GM18511 (cell line): ENCODE measurements around the gene ZBTB20.
"Not testable (repeated sequence)": the region's sequence is repeated elsewhere in the genome, so short reads cannot be mapped to it uniquely, and the experiment has no call there.

Experiments
- ATAC-seq: cut with Tn5 transposase; IDR thresholded peaks from one replicate; pipeline ENCODE4 v1.9.1; 2021; ENCODE audit warnings: mild to moderate bottlenecking, moderate library complexity; ENCODE audit not compliant: unreplicated experiment

The ZBTB20 gene

DNA sequence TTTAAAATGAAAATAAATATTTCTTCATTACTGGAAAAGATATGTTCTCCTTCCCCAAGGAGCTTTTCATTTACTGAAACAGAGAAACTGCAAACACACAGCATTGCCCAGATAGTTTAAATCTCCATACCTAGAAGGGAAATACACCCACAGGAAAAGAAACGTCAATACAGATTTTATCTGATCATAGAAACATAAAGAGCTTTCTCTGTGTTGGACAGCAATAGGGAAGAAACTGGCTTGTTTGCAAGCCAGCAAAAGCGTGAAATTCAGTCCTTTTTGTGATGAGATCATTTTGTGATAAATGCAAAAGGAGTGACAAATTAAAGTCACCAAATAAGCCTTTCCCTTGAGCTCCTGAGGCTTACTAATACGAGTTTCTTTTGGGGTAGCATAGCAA, 455.2 kb downstream of the ZBTB20 start:
- no peak for ATAC-seq

DNA sequence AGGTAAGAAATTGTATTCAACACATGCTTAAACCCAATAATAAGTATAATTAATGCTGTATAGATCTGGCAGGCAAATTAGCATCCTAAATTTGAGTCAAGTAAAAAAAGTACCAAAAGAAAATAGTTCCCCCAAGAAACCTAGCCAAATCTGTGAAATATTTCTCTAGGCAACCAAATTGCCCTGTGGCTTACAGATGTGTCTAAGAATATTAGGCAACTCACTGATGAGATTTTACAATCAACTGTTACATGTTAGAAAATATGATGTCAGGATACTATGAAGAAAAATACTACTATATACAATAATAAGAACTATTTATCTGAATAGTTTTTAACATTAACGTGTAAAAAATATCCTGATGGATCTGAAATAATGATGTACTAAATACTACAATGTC, 456.2 kb downstream of the ZBTB20 start:
- no peak for ATAC-seq

DNA sequence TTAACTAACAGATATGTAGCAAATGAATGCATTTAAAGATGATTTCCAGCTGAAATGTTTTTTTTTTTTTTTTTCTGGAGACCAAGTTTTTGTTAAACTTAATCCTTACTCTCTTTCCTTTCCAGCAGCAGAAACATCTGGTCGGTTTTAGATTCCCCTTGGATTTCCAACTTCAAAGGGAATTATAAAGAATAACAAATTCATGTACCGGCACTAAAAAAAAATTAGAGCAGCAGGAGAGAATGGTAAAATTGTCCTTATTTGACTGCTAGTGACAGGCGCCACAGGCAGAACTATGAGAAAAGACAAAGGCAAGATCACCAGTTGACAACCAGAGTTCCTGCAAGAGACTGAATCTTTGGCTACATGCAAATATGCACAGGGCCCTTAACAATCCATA, 459.9 kb downstream of the ZBTB20 start:
- ATAC-seq: no peak

DNA sequence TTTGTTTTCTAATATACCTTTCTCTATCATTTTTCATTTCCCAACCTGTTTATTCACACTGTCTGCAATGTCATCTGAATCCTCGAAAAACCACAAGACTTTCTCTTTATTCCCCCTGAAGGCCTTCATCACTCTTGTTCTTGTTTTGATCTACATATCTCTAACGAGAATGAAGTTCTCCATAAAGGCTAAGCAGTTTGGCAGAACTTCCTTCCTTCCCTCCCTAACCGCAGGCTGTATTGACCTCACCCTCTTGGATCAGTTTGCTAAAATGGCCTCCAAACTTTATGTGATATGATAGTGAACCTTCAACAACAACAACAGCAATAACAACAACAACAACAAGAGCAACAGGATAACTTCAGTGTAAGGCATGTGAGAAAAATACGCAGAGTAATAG, 460.5 kb downstream of the ZBTB20 start:
- no peak for ATAC-seq

DNA sequence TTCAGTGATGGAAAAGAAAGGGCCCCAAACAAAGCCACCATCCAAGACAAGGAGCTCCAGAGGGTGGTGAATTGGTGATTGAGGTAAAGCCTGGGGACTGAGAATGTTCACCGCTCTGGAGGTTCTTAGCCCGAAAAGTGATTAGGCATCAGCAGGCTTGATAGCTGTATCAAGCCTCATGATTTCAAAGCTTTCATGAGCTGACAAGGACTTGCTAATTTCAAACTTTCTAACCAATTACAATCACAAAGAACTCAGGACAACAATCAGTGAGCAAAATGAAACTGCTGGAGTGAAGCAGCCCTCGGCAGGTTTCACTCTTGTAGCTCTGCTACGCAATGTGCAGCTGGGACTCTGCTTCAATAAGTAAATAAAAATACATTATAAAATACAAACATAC, 461.9 kb downstream of the ZBTB20 start:
- ATAC-seq: no peak

DNA sequence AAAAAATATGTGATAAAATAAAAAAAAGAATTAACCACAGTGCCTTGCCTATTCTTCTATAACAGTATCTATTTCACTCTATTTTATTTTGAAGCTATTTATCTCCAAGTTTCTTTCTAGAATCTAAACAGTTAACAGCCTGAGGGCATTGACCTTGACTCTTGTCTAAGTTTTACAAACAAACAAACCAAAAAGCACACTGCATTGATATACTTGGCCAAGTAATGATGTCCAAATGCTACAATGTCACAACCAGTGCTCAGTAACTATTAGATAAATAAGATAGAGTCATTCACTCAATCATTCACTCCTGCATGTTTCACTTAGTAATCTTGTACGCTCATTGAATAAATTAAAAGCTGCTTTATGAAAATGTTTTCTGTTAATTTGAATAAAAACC, 466.8 kb downstream of the ZBTB20 start:
- no peak for ATAC-seq

DNA sequence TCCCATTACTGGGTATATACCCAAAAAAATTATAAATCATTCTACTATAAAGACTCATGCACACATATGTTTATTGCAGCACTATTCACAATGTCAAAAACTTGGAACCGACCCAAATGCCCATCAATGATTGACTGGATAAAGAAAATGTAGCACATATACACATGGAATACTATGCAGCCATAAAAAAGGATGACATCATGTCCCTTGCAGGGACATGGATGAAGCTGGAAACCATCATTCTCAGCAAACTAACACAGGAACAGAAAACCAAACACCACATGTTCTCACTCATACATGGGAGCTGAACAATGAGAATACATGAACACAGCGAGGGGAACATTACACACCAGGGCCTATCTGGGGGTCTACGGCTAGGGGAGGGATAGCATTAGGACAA, 467.3 kb downstream of the ZBTB20 start:
- ATAC-seq: not testable (repeated sequence)

DNA sequence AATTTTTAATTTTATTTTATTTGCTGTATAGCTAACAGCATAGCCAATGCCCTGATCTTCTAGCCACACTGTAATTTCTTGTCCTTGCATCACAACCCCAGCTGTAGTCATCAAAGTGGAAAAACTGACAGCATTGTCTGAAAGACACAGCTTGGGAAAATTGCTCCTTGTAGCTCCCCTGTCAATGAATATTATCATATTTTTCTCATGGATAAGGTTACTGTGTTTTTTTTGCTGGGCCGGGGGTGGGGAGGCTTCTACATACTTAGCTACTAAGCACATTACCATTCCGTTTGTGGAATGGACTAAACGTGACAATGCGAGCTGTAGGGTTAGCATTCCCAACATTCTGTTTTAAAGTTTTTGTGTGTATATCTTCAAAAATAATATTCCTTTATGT, 472.0 kb downstream of the ZBTB20 start:
- no peak for ATAC-seq

DNA sequence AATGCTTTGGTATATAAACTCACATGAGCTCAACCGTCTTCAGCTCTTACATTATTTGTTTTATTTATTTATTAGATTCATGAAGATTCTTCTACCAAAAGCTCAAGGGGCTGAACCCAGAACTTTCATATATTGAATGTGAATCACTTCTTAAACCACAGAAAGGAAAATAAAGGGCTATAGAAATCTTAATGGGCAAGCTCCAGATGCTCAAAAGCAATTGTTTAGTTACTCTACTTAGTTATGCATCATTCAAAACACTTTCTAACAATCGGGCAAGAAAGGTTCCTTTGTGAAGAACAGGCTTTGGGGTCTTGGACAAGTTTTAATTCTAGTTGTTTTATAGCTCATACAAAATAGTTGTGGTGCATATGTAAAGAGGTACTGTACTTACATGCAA, 473.1 kb downstream of the ZBTB20 start:
- no peak for ATAC-seq

DNA sequence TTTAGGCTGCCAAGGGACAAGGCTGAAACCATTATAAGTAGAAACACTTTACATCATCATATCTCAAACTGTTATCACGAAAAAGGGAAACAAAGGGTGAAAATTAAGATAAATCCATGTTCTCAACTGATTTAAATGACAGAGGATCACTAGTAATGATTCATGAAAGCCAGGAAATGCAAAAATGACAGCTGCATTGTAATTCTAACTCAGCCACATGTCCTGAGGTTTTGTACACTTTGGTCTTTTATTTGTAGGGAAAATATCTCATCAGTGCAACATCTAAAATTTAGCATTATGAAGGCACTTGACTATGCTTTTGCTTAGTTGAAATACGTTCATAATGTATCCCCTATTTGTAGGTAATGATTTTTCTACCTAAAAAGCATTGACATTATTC, 473.6 kb downstream of the ZBTB20 start:
- ATAC-seq: no peak

DNA sequence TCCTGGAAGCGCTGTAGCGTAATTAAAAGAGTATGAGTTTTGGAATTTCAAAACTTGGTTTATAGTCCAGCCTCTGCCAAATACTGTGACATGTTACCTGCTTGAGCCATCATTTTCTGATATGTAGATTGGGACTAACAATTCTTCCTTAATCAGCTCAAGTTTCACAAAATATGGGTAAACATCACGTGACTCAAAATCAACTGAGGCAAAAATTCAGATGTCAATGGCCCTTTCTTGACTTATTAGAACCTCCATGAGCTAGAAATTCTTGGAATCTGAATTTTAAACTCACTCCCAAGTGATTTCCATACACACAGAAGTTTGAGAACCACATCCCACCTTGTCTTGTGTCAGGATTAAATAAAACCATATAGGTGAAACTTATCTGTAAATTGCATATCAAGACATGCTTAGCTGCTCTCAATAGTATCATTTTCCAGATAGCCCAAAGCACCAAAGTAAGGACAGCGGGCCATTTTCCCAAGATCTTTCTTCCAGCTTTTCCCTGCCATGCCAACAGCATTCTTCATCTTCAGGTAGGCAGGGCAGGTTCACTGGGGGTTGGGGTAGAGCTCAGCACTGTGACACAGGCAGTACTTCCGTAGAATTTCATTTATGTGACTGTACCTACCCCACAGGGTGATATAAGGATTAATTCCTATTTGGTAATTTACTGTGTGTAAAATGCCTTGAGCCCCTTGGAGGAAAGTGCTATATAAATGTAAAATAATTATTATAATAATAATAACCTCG, 474.2 kb downstream of the ZBTB20 start:
- ATAC-seq: no peak

DNA sequence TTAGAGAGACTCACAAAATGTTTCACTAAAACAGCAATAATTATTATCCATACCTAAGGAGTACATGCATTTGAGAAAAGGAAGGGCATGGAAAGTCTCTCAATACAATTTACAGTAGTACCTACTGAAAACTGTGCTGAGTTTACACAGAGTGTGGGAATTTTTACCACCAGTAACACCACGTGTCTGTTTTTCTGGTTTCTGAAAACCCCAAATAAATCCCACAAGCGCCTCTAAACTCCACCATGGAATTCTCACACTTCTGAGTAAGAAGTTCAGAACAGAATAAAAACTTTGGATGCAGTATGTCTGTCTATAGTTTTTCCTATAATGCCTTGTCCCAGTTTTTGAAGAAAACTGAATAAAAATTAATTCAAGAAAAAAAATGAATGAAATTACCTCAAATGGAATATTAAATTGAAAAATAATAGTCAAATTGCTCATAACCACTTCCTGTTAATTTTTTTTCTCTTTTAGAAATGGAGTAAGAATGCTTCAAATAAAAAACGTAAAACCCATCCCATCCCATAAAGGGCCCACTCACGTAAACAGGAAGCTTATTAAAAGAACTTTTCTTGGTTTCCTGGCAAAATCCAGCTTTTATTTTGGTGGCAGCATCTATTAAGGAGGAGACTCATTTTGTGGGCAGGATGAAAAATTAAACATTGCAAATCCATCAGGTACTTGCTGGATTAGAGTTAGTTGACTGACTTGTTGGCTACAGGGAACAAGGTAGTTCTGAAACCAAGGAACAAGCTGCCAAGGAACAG, 475.2 kb downstream of the ZBTB20 start:
- ATAC-seq: no peak

DNA sequence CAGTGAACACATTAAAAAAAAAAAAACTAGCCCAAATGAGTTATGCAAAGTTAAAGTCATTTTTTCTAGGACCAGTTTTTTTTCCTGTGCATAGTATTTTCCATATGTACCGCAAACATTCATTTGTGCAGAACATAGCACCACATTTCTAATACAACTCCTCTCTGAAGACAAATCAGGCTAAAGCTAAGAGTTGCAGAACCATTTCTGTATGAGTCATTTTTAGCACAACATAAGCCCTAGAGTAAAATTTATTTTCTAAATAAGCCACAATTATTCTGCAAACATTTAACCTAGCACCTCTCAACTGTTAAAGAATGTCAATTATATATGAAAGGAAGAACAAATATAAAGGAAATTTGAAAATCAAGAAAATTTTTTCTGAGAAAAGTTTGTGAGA, 477.5 kb downstream of the ZBTB20 start:
- no peak for ATAC-seq

DNA sequence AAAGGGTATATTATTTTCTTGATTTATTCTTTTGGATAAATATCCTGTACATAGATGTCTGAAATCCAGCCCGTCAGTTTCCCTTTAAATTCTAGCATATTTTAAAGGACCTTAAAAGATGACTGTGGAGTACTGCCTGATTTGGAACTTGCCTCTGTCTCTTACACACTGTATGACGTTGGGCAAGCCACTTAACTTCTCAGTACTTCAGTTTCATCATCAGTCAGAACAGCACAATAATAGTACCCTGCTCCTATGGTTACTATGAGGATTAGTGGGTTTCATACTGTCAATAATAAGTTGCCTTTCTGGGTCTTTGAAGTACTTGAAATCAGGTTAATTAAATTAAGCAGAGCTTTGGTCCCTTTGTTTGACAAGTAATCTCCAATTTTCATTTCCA, 479.0 kb downstream of the ZBTB20 start:
- ATAC-seq: no peak

DNA sequence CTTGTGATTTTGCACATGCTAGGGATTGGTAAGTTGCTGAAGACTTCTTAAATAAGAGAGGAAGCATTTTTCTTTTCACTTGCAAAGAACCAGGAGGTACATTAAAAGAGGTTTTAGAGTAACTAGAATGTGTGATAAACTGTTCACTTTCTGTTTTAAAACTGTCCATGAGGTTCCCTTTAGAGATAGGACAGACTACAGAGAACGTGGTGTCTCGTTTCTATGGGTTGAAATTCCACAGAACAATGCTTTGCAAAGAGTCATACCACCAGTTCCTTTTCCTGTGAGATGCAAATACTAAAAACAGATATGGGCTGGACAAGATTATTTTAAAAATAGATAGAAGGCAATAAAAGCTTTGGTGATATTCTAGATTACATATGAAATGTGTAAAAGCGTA, 480.5 kb downstream of the ZBTB20 start:
- ATAC-seq: no peak

DNA sequence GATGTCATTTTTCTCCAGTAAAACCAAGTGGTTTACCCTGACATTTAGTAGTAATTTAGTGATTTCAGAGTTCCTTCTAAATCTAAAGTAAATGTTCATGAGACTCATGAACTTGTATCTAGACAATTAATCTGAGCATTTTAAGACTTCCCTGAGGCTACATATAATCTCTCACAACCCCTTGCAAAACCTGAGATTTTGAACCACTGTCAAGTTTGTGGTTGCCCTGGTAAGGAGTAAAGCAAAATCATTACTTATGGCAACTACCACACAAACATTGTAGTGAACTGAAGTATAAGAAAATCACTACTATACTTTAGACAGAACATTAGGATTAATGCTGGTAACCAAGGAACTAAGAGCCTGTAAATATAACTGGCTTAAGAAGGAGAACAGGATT, 483.1 kb downstream of the ZBTB20 start:
- ATAC-seq: no peak

DNA sequence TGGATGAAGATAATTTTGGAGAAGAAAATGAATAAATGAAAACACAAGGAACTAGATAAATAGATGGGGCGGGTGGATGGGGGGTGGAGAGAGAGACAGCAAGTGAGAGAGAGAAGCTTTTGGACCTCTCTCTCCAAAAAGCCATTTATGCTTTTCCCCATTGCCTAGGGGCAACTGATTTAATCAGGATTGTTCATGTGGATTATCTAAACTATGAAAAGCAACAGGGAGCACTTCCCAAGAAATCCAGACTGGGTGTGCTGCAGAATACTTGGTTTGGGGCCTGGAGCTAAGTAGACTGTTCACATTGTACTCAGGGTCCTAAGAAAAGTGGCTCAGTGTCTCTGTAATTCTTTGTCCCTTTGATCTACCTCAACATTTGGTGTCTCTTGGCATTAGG, 486.3 kb downstream of the ZBTB20 start:
- ATAC-seq: no peak

DNA sequence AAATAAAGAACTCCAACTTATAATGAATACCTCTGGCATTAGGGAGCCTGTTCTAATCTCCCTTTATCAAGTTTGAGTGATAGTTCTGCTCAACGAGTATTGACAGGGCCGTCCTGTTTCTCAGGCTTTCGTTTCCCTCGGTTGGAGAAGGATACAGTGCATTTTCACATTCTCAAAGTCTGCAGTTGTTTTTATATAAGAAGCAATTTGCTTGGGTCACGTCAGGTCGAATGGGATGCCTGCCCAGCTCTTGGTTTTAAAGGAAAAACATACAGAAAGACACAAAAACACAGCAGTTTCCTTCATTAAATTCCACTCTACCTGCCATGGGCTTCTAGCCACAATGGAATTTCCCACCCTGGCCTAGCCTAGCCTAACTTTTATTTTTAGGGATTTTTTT, 487.0 kb downstream of the ZBTB20 start:
- no peak for ATAC-seq

DNA sequence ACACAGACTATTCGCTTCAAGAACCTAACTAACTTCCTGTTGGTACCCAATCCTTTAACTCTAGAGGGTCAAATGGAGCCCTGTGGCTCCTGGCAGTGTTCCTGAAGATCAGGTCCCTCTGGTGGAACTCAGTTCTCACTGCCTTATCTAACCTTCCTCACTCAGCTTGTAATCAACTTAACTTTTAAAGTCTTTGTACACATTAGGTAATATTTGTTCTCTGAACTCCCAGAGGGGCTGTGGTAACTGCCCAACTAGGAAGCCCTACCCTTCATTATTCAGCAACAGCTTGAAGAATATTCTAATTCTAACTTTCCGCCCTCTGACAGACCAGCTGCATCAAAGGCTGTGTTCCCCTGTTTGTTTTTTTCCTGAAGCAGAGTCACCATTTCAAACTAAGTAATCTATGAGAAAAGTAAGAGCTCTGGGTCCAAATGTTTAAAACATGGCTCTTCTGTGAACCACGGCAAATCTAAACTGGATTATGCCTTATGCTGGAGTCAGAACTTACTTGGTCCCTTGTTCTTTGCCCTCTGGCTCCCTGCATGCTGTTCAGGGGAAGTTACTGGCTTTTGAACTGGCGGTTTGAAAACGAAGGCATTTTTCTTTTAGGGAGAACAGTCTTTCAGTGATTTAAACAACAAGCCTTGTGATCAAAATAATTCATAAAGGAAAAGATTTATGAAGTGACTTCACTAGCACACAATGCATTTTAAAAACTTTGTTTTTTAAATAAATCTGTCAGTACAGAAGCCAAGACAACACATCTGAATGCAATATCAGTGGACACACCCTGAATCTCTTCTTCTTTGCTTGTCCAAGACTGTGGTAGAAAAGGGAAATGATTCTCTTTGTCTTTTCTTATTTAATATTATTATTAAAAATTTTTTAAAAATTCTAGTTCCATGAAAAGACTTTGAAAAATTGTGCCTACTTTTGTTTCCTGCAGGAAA, 487.7 kb downstream of the ZBTB20 start:
- ATAC-seq: no peak

DNA sequence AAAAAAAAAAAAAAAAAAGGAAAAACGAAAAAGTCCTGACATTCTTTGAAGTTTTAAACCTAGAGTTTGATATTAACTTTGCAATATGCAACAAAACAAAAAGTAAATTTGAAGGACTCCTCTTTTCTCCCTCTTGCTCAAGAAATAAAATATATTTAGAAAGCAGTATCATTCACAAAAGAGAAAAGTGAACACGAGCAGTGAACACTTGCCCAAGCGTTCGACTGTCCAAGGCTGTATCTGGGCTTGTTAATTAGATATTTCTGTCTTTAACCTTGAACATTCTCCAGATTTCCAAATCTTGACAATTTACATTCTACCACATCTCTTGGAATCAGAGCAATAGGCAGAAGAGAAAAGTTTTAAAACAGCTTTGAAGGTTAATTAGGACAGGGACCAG, 495.5 kb downstream of the ZBTB20 start:
- ATAC-seq: no peak

DNA sequence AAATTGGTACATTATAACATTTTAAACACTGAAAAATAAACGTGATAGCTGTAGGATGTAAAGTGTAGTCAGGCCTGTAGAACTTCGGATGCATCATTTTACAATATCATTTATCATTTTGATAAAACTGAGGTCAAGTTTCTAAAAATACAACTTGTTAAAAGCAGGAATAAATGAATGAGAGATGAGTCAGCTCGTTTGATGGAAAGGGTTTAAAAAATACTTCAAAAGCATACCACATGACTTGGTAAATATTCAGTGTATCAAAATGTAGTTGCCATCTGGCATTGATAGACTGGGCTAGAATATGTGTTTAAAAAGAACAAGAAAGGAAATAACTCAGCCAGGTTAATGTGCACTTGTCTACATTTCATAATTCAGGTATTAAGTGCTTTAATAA, 496.3 kb downstream of the ZBTB20 start:
- no peak for ATAC-seq
